NCI-H446 (cell line): ENCODE results near the gene RASA3.
"Not testable (repeated sequence)": the region's sequence is repeated elsewhere in the genome, so short reads cannot be mapped to it uniquely, and the experiment has no call there.

Experiments used
- DNase-seq, 2 experiments: peaks; one replicate each; lab custom pipeline; 2025; lab: John Stamatoyannopoulos, UW

RASA3 gene

DNA sequence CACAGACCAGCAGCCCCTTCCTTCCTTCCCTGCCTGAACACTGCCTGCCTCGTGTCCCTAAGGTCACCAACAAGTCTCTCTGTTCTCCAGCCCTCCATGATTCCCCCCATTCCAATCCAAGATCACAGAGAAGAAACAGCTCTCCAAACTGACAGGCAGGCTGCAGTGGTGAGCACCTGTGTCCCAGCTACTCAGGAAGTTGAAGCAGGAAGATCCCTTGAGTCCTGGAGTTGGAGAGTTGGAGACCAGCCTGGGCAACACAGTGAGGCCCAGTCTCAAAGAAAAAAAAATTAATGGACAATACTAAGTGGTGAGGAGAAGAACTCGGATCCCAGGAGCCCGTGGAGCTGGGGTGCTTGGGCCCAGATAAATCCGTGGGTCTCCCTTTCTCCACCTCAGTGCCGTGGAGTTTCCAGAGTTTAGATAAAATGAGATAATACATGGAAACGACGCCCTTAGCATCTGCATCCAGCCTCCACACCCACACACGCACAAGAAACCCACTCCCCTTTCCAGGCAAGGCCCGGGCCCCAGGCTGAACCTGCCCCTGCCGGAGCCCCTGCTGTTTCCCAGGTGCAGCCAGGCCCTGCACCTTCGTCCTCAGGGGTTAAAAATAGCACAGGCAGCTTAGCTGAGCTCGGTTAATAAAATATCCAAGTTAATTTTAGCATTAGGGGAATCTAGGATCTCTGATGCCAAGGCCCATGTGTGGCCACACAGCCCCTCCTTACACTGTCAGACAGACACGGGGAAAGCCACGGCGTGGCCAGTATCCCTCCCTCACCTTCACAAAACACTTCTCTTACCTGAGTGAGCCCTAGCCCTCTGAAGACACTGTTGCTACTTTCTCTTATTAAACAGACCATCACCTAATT lies 4.7 kb downstream of the RASA3 start:
- no peak for DNase-seq

DNA sequence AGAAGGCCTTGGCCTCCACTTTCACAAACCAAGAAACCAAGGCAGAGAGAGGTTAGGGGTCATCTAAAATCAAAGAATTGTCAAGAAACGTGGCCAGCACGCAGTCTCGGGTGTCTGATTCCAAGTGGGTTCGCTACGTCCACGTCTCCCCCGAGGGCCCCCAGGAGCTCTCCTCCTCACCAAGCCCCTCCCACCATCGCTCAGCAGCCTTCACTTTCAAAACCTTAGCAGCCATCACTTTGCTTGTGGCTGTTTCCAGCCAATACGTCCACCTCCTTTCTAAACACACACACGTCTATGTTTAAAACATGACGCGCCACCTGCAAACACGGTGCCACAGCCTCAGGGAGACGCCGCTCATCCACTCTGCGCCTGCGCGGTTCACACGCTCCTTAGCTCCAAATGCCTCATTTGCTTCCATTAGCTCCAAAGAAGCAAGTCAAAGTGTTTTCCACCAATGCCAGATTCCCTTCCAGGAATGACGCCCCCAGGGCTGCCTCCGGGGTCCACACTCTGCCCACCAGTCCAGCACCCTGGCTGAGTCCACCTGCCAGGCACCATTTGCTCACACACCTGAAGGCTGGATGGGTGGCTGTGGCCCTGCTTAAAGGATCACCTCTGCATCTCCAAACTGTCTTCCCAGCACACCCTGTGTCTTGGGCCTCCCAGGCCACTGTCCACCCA lies 5.5 kb downstream of the RASA3 start:
- DNase-seq = no peak

DNA sequence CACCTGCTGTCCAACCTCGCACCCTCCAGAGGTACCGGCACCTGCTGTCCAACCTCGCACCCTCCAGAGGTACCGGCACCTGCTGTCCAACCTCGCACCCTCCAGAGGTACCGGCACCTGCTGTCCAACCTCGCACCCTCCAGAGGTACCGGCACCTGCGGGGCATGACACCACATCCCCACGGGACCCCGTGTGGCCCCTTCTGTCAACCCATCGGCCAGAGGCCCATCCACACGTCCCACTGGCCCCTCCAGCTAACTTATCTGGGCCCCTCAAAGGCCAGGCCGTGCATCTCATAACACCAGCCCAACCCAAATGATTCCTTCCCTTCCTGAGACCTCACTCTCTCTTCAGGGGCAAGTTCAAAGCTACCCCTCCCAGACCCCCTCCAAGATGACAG lies 6.3 kb downstream of the RASA3 start:
- not testable (repeated sequence) for DNase-seq

DNA sequence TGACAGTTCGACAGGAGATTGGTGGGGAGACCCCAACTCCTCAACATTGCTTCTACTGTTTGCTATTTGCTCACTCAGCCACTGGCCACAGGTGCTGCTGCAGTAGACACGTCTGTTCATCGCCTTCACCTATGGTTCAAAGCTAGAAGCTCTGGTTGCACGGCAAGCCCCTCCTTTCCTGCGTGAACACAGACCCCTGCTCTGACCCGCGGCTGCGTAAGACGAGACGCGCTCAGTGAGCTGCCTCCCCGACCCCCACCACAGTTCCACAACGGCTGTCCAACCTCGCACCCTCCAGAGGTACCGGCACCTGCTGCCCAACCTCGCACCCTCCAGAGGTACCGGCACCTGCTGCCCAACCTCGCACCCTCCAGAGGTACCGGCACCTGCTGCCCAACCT lies 6.8 kb downstream of the RASA3 start:
- DNase-seq = no peak

DNA sequence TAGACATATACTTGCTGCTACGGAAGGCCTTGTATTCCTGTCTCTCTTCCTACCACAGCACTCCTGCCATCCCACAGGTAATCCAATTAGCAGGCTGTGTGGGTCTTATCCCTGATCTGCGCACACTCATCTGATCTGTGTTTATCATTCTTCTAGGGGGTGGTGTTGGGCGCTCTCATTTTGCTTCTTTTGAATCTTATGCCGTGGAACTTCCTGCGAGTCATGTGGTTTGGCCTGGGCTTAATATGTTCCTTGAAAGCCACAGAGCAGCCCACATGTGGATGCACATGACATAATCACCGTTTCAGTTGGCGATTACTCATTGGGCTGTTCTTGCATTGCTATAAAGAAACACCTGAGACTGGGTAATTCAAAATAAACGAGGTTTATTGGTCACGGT lies 7.5 kb downstream of the RASA3 start:
- DNase-seq = no peak

DNA sequence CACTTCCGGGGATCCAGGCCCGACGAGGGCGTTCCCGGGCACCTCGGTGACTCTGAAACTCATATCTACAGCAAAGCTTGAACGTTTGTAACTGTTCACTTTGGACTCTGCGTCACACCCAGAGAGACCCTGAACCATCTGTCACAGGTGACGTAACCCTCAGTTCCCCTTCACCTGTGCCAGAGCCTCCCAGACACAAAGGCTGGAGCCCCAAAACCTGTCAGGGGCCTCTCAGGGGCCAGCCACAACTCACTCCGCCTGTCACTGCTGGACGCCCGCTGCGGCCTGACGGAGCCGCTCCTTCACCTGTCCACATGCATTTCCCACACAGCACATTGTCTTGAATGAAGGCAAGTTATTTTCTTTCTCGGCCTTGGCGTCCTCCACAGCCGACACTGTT lies 8.0 kb downstream of the RASA3 start:
- DNase-seq = no peak

DNA sequence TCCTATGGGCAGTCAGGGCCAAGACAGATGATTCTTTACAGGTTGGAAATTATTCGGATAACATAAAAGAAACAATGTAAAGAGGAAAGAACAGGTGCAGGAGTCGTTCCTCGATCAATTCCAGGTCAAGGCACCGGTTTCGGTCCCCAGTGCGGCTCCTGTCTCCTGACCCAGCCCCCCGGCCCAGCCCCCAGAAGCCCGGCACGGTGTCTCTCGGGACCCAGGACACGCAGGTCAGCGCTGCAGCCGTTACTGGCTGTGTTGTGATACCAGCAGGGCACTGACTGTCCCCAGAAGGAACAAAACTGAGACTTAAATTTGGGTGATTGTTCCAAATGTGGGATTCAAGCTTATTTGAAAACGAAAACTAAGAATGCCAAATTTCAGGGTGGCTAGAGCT lies 8.5 kb downstream of the RASA3 start:
- no peak for DNase-seq

DNA sequence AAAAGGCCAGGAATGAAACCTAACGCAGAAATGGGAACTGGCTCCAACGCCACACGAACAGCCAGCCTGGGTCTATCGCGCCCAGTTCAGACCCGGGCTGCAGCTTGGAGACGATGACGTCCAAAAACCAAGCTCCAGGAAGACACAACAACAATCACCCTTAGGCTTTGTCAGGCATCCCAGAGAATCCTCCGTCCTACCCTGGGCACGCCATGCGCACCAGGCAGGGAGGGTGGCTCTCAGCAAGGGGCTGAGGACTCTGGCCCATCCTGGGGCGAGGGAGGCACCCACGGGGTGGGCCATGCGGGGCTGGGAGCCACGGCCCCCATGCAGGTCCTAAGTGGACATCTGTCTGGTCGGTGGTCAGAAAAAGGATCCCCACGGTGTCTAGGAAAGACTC lies 9.0 kb downstream of the RASA3 start:
- DNase-seq = no peak

DNA sequence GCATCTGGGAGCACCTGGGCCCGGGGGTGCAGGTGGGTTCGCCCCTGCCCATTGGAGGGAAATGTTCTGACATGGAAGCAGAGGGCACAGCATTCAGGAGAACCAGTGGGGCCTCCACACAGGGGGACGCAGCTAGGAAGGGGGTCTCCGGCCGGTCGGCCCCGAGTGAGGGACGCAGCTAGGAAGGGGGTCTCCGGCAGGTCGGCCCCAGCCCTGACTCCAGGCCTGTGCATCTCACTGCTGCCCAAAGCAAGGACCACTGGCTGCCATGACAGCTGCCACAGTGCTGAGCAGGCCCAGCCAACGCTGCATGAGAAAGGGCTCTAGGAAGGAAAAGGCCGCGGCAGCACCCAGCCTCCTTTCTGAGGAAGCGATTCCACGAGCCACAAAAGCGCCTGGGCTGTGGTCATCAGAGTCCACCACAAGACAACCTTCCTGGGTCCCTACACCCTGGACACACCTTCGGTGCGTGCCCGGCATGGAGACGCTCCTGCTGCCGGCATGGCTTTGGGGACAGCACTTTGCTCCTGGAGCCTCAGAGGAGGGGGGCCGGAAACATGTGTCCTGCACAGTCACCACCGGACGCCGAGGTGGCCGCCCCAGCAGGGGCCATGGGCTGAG lies 9.7 kb downstream of the RASA3 start:
- no peak for DNase-seq

DNA sequence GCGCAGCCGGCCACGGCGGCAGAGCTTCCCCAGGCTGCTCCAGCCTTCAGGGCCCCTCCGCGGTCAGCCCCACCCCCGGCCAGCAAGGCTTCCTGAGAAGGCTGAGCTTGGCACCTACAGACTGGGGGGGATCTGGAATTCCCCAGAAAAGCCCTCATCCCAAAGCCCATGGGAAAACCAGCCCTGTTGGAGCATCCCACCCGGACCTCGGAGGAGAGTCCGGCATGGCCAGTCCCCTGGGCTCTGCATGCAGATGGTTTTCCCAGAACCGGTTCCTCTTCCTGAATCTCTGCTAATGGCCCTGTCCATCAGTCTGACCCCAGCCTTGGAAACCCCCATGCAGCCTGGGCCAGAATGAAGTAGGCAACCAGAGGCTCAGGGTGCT lies 10.3 kb downstream of the RASA3 start:
- DNase-seq = no peak

DNA sequence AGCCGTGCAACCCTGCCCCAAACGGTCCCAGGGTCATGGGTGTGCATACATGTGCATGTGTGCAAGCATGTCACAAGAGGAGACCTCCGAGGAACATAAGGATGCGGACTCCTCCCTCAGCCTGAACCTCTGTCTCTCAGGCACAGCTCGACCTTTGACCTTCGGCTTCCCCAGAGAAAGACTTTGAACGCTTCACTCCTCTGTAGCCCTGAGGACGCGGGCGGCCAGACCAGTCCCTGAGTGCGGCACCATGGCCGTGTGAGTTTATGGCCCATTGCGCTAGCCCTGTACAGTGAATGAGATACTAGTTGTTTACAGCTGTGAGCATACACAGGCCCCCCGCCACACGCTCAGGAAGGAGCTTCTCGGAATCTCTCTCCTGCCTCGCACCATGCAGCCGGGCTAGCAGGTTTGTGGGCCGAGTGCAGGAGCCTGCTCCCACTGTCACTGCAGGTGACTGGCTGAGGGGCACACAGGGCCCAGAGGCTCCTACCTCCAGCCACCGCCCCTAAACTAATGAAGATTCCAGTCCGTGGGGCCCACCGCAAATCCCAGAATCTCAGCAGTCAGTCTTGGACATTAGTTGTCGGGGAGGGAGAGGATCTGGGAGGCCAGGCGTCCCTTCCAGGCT lies 10.8 kb downstream of the RASA3 start:
- no peak for DNase-seq

DNA sequence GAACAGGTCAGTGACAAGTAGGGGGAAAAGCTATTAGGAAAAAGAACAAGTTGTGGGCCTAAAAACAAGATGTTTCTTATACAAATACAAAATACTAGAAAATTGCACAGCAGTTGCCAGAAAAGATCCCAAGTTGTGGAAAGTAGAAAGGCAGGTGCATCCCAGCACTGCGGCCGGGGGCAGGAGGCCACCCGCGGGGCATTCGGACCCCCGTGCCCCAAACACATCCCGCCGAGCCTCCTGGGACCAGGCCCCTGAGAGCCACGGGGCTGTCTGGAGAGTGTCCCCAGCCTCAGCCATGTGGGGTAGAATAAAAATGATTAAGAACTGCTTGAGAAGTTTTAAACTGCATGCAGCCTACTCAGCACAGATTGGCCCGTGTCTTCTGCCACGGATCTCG lies 11.4 kb downstream of the RASA3 start:
- DNase-seq = no peak

DNA sequence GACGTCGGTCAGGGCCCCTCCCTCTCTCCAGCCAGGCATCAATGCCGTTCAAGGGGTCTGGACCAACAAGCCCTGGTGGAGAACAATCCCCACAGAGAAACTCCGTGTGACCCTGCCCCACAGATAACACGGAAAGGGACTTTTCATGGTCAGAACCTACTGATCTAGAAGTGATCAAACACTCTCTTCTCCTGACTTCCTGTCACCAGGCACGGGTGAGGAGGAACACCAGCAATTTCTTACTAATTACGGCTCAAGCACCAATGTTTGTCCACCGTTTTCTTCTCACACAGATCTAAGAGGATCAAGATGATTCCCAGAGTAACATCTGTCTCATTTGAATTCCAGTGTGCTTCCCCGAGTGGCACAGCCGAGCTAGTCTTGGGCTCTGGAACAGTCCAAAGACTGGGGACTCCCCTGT lies 11.8 kb downstream of the RASA3 start:
- no peak for DNase-seq

DNA sequence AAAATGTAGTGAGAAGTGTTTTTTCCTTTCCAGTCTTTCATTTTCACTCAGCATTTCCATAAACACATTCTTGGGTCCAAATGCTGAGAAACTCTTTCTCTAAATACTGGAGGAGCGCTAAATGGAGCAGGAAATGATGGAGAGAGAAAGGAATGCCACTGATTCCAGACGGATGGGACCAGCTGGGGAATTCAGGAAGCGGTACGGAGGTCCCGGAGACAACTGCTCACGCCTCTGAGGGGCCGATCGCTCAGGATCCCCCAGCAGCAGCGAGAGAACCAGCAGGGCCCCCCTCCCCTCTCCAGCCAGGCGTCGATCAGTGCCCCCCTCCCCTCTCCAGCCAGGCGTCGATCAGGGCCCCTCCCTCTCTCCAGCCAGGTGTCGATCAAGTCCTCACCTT lies 13.2 kb downstream of the RASA3 start:
- no peak for DNase-seq

DNA sequence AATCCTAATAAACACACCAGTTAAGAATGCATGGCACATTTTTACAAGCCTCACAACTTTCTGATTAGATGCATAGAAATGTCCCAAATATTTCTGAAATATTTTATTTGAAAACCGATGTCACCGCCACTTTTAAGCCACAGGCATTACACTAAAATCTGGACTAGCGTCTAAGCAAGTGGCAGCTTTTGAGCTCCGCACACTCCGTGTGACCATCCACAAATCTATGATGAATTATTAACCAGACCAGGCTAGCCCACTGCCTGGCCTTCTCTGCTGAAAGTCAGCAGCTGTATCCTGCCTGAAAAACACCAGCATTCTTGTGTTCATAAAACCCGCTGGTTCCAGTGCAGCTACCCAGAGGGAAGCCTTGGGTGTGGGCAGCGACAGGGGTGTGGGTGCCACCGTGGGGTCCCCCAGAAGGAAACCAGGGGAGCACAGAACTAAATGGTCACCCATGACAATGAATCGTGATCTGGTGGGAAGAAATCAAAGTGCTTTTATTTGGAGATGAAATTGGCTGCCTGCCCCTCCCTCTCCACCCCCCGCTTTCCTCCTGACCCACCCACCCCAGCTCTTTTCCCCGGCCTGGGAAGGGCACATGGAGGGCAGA lies 13.8 kb downstream of the RASA3 start:
- DNase-seq = no peak

DNA sequence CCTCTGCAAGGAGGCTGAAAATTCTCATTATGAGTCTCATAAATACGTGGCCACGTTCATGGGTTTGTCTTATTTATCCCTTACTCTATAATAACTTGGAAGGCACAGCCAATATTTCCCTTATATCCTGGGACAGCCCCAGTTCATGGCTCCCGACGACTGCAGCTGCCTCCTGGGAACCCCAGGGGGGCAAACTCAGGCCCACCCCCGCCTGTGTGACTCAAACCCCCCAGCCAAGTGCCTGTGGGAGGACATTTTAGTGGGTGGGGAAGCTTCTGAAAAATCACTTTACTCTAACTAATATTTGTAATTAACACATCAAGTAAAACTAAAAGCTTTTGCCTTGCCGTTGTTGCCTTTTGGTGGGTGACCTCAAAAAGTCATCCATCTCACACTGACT lies 14.3 kb downstream of the RASA3 start:
- no peak for DNase-seq

DNA sequence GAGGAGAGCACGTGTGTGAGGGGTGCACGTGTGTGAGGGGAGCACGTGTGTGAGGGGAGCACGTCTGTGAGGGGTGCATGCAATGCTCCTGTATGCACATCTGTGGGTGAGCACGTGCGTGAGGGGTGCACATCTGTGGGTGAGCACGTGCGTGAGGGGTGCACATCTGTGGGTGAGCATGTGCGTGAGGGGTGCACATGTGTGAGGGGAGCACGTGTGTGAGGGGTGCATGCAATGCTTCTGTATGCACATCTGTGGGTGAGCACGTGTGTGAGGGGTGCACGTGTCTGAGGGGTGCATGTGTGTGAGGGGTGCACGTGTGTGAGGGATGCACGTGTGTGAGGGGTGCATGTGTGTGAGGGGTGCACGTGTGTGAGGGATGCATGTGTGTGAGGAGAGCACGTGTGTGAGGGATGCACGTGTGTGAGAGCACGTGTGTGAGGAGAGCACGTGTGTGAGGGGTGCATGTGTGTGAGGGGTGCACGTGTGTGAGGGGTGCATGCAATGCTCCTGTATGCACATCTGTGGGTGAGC lies 15.0 kb downstream of the RASA3 start:
- DNase-seq = not testable (repeated sequence)

DNA sequence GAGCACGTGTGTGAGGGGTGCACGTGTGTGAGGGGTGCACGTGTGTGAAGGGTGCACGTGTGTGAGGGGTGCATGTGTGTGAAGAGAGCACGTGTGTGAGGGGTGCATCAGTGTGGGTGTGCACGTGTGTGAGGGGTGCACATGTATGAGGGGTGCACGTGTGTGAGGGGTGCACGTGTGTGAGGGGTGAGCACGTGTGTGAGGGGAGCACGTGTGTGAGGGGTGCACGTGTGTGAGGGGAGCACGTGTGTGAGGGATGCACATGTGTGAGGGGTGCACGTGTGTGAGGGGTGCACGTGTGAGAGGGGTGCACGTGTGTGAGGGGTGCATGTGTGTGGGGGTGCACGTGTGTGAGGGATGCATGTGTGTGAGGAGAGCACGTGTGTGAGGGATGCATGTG lies 15.7 kb downstream of the RASA3 start:
- DNase-seq = no peak

DNA sequence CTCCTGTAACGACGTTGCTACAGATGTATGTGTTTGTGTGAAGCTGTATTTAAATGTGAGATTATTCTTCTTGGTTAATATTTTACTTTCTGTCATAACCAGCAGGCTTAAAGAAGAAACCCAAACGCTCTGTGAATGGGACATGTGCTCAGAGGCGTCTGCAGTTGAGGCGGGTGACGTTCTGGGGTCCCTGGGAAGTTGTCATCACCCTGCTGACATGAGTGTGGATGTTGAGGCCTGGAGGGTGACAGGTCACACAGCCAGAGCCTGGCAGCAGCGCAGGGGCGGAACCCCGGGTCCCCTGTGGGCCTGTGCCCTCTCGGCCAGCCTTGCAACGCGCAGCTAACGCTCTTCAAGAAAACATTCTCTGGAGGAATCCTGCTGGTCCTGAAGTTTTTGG lies 16.6 kb downstream of the RASA3 start:
- no peak for DNase-seq

DNA sequence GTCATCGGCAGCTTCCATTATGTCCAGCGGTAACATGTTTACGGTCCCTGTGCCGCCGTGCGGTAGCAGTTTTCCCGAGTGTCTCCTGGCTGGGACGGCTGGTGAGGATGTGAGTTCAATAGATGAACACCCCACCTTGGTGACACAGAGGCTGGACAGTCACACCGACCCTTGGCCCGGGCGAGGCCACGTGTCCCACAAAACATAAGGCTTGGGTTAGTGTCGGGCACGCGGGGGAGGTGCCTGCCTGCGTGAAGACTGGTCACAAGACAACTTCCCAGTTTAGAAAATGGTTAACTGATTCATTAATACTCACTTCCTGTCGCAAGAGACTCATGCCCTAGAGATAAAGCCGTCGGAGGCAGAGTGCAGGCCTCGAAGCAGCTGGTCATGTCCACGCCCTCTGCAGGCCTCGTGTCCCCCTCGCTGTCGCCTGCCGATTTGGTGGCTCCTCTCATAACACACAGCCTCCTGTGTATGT lies 17.2 kb downstream of the RASA3 start:
- DNase-seq = no peak

DNA sequence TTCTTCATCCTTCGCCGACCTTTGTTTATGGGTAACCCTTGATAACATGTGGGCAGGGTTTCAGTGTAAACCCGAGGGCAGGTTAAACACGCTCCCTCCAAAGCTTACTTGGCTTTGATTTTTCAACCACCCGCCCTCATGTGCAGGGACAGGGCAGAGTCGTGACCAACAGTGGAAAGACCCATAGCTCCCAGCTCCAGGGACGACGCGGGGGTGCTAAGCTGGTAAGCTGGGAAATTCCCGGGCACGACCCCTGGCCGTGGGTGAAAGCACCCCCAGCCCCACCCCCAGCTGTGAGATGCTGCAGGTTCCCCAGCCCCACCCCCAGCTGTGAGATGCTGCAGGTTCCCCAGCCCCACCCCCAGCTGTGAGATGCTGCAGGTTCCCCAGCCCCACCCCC lies 17.8 kb downstream of the RASA3 start:
- DNase-seq = not testable (repeated sequence)
